Amygdala (tissue), 56 donors: ENCODE measurements around the gene PFKP.

Experiments
- DNase-seq, 56 donors: peaks; one replicate each; lab custom pipeline; 2025; lab: John Stamatoyannopoulos, UW

Gene PFKP

GRCh38 chr10:3068201-3068967 is 1.0 kb downstream of the PFKP start:
- DNase-seq, result peak in 32 of 56 donors; percentile 24 to 78 (median 49)

- peak in 8 of 56 donors; percentile 25 to 67 (median 36) for DNase-seq
Measured at GRCh38 chr10:3068968-3069737, 1.8 kb downstream of the PFKP start.

DNA sequence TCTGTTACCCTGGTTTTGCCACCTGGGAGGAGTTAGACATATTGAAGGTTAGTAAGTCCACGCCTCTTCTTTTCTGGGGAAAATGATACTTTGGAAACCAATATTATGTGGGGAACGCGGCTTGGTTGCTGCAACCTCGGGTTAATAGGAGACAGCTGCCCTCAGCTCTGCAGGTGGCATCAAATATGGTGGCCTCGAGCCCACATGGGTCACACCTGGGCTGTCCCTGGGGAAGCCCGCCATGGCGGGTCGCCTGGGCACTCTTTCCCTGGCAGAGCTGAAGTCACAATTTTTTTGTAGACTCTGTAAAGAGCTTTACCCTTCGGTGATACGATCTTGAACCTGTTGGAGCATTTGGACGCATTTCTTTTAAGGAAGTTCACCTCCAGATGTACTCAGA is 2.5 kb downstream of the PFKP start:
- DNase-seq, result no peak

GRCh38 chr10:3071405-3072198 is 4.3 kb downstream of the PFKP start:
- DNase-seq, result no peak

- DNase-seq, result no peak
Measured at GRCh38 chr10:3072641-3073360, 5.5 kb downstream of the PFKP start.

GRCh38 chr10:3074145-3074665 is 6.9 kb downstream of the PFKP start:
- DNase-seq, result no peak

GRCh38 chr10:3074985-3075600 is 7.7 kb downstream of the PFKP start:
- no peak for DNase-seq

DNA sequence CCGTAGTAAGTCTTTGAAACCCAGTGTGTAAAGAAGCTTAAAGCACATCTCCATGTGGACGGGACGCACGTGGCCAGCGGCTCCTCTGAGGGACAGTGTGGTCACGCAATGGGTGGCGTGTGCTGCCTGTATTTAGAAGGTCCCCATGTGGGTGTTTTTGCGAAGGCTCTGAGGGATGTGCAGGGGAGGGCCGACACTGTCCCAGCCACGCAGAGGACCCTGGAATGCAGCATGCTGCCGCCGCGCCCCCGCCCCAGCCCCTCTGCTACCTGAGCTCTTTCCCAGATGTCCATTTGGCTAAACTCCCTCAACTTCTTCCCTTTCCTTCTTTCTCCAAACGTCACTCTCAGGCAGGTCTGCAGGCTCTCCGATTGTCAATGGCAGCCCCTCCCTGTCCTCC is 8.8 kb downstream of the PFKP start:
- no peak for DNase-seq

DNA sequence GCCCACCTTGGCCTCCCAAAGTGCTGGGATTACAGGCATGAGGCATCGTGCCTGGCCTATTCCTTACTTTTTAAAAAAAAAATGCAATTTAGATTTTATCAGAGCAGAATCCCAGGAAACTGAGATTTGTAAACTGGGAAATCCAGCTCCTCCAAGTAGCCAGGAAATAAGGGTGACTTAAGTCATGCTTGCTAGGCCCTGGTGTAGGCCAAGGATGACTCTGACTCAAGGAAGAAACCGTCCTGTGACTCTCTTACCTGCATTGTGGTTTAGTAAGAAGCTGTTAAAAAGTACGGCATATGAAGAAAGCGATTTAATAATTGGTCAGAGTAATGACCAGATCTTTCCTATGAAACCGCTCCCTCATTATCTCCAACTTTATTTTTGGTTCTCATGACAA is 10.2 kb downstream of the PFKP start:
- DNase-seq, result no peak

DNA sequence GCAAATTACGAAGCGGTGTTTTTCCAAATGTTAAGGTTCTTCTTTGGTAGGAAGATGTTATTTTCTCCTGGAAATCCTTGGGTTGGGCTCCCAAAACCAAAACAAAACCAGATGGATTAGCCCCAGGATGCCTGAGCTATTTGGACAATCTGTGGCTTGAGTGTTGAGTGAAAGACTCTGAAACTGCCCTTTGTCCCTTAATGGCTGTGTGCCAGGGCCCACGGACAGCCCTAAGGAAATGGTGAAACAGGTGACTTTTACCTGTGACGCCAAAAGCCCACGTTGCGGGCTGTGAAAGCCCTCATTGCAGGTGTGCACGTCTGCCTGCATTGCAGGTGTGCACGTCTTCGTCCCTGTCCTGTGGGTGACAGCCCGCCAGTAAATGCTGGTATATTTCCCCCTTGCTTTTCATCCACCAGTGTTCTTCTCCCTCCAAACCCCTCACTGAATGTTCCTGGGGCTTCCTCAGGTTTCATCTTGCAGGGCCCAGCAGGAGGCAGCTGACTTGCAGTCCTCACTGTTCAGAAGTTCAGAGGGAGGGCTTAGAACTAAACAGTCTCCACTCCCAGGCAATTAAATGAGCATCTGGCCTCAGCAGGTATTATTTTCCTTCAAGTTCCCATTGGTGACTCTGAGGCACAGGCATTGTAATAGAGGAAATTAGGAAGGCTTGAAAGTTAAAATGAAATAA is 10.7 kb downstream of the PFKP start:
- DNase-seq, result no peak

DNA sequence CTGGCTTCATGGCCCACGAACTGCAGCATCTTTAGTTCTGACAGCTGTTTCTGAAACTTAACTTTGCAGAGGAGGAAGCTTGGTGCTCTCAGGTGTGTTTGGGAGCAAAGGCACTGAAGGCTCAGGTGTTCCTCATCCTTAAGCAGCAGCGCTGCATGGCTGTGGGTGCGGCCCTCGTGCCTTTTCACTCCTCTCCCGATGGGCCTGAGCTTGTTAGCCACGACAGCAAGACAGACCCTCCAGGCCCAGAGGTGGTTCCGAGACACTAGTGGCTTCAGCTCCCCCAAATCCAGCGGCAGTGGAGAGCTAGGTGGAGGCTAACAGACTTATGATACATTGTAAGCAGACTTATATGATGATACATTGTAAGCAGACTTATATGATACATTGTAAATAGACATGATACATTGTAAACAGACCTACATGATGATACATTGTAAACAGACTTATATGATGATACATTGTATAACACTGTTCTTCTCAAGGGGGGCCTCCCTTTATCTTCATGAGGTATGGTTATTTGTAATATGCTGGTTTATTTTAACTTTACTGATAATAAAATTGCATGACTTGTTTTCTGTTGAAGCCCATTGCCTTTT is 14.1 kb downstream of the PFKP start:
- no peak for DNase-seq

GRCh38 chr10:3082290-3082689 is 14.9 kb downstream of the PFKP start:
- no peak for DNase-seq

GRCh38 chr10:3085785-3086567 is 18.6 kb downstream of the PFKP start:
- no peak for DNase-seq

GRCh38 chr10:3090388-3090787 is 23.0 kb downstream of the PFKP start:
- DNase-seq, result no peak

- DNase-seq, result peak in 29 of 56 donors; percentile 14 to 78 (median 41)
Measured at GRCh38 chr10:3090914-3091787, 23.8 kb downstream of the PFKP start.

DNA sequence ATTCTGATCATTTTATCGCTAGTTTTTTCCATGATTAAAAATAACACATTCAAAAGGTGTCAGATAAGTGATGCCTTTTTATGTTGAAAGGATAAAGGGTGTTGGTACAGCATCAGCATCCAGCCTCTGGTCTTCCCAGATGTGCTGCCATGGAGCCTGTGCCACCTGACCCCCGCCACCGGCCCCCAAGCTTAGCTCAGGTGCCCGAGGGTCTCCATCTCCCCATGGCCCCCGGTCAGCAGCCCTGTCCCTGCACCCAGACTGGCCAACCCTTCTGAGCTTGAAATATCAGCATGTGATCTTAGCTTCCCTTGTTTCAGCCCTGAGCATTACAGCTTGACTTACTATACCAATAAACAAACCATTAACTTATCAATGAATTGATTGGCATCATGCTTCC is 24.6 kb downstream of the PFKP start:
- DNase-seq, result no peak

- DNase-seq, result no peak
Measured at GRCh38 chr10:3093996-3094395, 26.6 kb downstream of the PFKP start.
